DOHH2 (cell line): ENCODE results near the gene LRRC4C.

Source experiments
- H3F3A ChIP-seq: fragments of 200-600 bp; sonication (generic), shearing (Covaris generic); 2 replicates; pipeline ENCODE4 v1.6.0; 2016; ENCODE audit warnings: antibody characterized with exemption, mild to moderate bottlenecking; ENCODE audit not compliant: control insufficient read depth, insufficient read depth
- H3K27ac ChIP-seq: fragments of 200-600 bp; sonication (generic); 2 replicates; pipeline ENCODE4 v1.5.1; 2014; ENCODE audit warnings: low read depth, mild to moderate bottlenecking, low read length, moderate library complexity
- H3K27me3 ChIP-seq: fragments of 200-600 bp; sonication (generic); 2 replicates; pipeline ENCODE4 v1.6.1; 2014; ENCODE audit warnings: mild to moderate bottlenecking, low read length, mixed read lengths; ENCODE audit not compliant: control insufficient read depth
- H3K36me3 ChIP-seq: fragments of 200-600 bp; sonication (generic); 2 replicates; pipeline ENCODE4 v1.6.1; 2014; ENCODE audit warnings: mild to moderate bottlenecking, low read length, moderate library complexity, mixed read lengths; ENCODE audit not compliant: control insufficient read depth
- H3K4me1 ChIP-seq: fragments of 200-600 bp; sonication (generic); 2 replicates; pipeline ENCODE4 v1.6.1; 2014; ENCODE audit warnings: mild to moderate bottlenecking, low read length, mixed read lengths; ENCODE audit not compliant: control insufficient read depth
- H3K4me2 ChIP-seq: fragments of 200-600 bp; sonication (generic); 2 replicates; pipeline ENCODE4 v1.6.0; 2014; ENCODE audit warnings: mild to moderate bottlenecking, low read length, moderate library complexity
- H3K4me3 ChIP-seq: fragments of 200-600 bp; sonication (generic); 2 replicates; pipeline ENCODE4 v1.5.1; 2014; ENCODE audit warnings: mild to moderate bottlenecking, low read length, mixed read lengths
- H3K79me2 ChIP-seq: fragments of 200-600 bp; sonication (generic); 2 replicates; pipeline ENCODE4 v1.6.1; 2014; ENCODE audit warnings: mild to moderate bottlenecking, low read length, mixed read lengths; ENCODE audit not compliant: control insufficient read depth
- H3K9me2 ChIP-seq: fragments of 200-600 bp; sonication (generic); replicated peaks from 2 replicates; pipeline ENCODE4 v1.6.1; 2014; ENCODE audit warnings: mild to moderate bottlenecking, low read length, mixed read lengths; ENCODE audit not compliant: control insufficient read depth
- H3K9me3 ChIP-seq: fragments of 200-600 bp; sonication (generic); 2 replicates; pipeline ENCODE4 v1.6.1; 2014; ENCODE audit warnings: antibody characterized with exemption, low read length, mixed read lengths; ENCODE audit not compliant: control insufficient read depth, insufficient read depth
- H4K20me1 ChIP-seq: fragments of 200-600 bp; sonication (generic); 2 replicates; pipeline ENCODE4 v1.6.0; 2014; ENCODE audit warnings: low read depth, mild to moderate bottlenecking, antibody characterized with exemption, low read length, moderate library complexity; ENCODE audit not compliant: control insufficient read depth, insufficient read depth
- CTCF ChIP-seq: fragments of 200-600 bp; sonication (generic); IDR thresholded peaks from one replicate; pipeline ENCODE4 v1.5.1; 2014; ENCODE audit warnings: antibody characterized with exemption, mild to moderate bottlenecking, low read depth, low read length; ENCODE audit not compliant: poor library complexity, severe bottlenecking
- EZH2phosphoT487 ChIP-seq: fragments of 200-600 bp; sonication (generic); IDR thresholded peaks from 2 replicates; pipeline ENCODE4 v1.6.1; 2017; ENCODE audit warnings: borderline replicate concordance, mild to moderate bottlenecking, antibody characterized with exemption, low read length, moderate library complexity, mixed read lengths

LRRC4C gene

GRCh38 chr11:40291329-40291728 lies 1168.1 kb downstream of the LRRC4C start:
- no peaks in the 10 kb centered on the region for H3K27me3 ChIP-seq
- H3K4me3 ChIP-seq = no peak overlapping the region

GRCh38 chr11:40290171-40290631 lies 1169.3 kb downstream of the LRRC4C start:
- H3K27me3 ChIP-seq = no peaks in the 10 kb centered on the region
- TF ChIP-seq CTCF = no peak
- TF ChIP-seq EZH2phosphoT487 = no peak

More at GRCh38 chr11:40291329-40291728, 1168.1 kb downstream of the LRRC4C start:
- H4K20me1 ChIP-seq = no peaks in the 10 kb centered on the region
- no peaks in the 10 kb centered on the region for H3K9me3 ChIP-seq
- no peaks in the 10 kb centered on the region for H3K36me3 ChIP-seq
- no peaks in the 10 kb centered on the region for H3K4me1 ChIP-seq
- no peak overlapping the region for H3K27ac ChIP-seq
- H3K9me2 ChIP-seq = no peaks in the 10 kb centered on the region
- H3F3A ChIP-seq = no peaks in the 10 kb centered on the region
- no peak overlapping the region for H3K4me2 ChIP-seq
- TF ChIP-seq EZH2phosphoT487 (no peak), CTCF (no peak)
- H3K79me2 ChIP-seq = no peaks in the 10 kb centered on the region

GRCh38 chr11:40289370-40289769 lies 1170.1 kb downstream of the LRRC4C start:
- Histone ChIP-seq H3F3A (no peaks in the 10 kb centered on the region), H3K9me3 (no peaks in the 10 kb centered on the region), H3K27me3 (no peaks in the 10 kb centered on the region), H3K4me3 (no peak overlapping the region), H3K27ac (no peak overlapping the region), H3K79me2 (no peaks in the 10 kb centered on the region), H4K20me1 (no peaks in the 10 kb centered on the region), H3K36me3 (no peaks in the 10 kb centered on the region), H3K4me2 (no peak overlapping the region), H3K4me1 (no peaks in the 10 kb centered on the region), H3K9me2 (no peaks in the 10 kb centered on the region)
- TF ChIP-seq EZH2phosphoT487 (no peak), CTCF (no peak)

More at GRCh38 chr11:40290171-40290631, 1169.3 kb downstream of the LRRC4C start:
- H3K27ac ChIP-seq = no peak overlapping the region
- H3K4me2 ChIP-seq = no peak overlapping the region
- no peaks in the 10 kb centered on the region for H3F3A ChIP-seq
- H3K9me2 ChIP-seq = no peaks in the 10 kb centered on the region
- H3K79me2 ChIP-seq = no peaks in the 10 kb centered on the region
- H3K4me3 ChIP-seq = no peak overlapping the region
- H3K4me1 ChIP-seq = no peaks in the 10 kb centered on the region
- no peaks in the 10 kb centered on the region for H3K36me3 ChIP-seq
- no peaks in the 10 kb centered on the region for H3K9me3 ChIP-seq
- H4K20me1 ChIP-seq = no peaks in the 10 kb centered on the region
